HG03175 (cell line): Measurements from ENCODE around the gene SORCS2.

Experiments used
- ATAC-seq: cut with Tn5 transposase; IDR thresholded peaks from one replicate; pipeline ENCODE4 v1.9.1; 2021; ENCODE audit warnings: mild to moderate bottlenecking, moderate library complexity; ENCODE audit not compliant: unreplicated experiment

SORCS2 gene

DNA sequence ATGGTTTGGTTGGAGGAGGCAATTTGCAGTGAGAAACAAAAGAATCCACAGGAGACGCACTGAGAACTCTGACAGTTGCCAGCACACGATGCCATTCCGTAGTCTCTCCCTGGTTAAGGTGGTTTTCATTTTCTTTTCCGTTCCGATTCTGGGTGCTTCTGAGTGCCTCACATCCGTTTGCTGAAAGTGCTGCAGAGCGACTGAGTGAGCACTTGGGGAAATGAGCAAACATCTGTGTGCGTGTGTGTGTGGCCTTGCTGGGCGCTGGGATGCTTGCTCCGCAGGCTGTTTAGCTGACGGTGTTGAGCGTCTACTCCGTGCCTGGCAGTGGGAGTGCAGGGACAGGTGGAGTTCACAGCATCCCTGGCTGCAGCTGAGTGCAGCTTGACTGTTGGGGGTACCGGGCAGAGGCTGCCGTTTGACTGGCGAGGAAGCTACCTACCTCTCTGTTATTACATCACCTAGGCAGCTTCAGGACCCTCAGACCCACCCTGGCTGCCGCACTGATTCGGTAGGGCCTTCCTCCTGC, 49.3 kb downstream of the SORCS2 start:
- no peak for ATAC-seq

DNA sequence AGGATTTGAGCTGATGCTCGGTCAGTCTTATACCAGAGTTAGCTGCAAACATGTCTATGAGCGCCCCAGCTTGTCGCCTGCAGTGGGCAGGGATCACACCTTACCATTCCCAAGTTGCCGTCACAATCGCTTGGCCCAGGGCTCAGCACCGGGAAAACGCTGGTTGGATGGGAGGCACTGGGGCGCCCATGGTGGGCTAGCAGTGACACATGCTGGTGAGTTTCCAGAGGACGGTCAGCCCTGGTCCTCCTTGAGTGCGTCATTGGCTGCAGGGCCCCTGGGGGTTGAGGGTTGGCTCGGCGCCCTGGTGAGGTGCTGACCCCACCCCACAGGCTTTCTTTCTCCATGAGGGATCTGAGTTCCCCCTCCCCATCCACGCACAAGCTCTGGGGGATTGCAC, 50.4 kb downstream of the SORCS2 start:
- ATAC-seq, result no peak

- no peak for ATAC-seq
Observed at GRCh38 chr4:7243609-7244330, 51.4 kb downstream of the SORCS2 start.

DNA sequence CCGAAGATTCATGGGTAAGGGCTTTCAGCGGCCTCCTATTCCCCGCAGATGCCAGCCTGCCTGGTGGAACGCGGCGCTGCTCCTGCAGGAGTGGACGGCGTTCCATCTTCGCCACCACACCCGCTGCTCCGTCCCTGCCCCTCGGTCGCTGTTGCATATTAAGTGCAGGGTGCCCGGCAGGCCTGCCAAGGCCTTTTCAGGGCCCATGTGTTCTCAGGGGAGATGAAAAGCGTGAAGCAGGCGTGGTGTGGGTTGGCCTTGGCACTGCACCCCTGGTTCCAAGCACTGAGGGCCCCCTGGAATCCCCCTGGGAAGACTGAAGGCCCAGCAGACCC, 52.0 kb downstream of the SORCS2 start:
- ATAC-seq, result no peak

DNA sequence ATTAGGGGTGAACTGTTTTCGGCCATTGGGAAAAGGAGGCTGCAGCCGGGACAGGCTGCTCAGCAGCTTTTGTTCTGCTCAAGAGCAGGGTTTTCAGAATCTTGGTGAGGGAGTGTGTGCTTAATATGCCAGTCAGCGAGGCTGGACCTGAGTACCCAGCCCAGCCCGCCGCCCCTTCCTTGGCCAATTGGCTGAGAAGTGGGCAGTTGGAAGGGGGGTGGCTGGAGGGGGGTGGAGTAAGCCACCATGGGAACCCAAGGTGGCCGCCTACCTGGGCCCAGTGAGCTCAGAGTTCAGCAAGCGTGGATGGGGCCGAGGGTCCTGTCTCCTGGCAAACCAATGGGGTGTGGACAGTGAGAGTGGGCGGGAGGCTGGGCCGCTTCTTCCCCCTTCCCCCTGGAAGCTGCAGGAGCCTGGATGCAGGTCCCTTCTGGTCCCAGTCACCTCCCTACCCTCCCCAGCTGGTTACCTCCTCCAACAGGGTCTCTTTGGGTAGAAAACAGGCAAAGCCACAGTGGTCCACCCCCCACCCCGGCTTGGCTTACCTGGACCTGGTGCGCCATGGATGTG, 52.5 kb downstream of the SORCS2 start:
- ATAC-seq, result no peak

DNA sequence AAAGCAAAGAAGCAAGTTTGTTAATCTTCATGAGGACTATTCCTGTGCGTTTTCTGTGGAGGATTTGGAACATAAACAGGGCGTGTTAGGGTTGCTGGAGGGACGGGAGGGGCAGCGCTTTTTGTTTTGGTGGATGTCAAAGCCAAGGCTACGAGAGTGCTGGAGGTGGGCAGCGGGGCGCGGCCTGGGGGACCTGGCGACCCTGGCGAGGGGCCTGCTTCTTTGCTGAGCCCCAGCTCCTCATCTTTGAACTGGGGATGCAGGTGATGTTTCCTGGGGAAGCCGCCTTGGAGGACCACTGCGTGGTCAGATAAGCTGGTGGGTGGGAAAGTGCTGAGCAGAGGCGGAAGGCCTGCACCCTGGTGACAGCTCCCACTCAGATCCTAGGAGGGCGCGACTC, 55.2 kb downstream of the SORCS2 start:
- no peak for ATAC-seq

GRCh38 chr4:7247946-7248345, 55.6 kb downstream of the SORCS2 start:
- no peak for ATAC-seq

- no peak for ATAC-seq
Observed at GRCh38 chr4:7248857-7249256, 56.5 kb downstream of the SORCS2 start.

GRCh38 chr4:7251321-7251720, 59.0 kb downstream of the SORCS2 start:
- no peak for ATAC-seq

DNA sequence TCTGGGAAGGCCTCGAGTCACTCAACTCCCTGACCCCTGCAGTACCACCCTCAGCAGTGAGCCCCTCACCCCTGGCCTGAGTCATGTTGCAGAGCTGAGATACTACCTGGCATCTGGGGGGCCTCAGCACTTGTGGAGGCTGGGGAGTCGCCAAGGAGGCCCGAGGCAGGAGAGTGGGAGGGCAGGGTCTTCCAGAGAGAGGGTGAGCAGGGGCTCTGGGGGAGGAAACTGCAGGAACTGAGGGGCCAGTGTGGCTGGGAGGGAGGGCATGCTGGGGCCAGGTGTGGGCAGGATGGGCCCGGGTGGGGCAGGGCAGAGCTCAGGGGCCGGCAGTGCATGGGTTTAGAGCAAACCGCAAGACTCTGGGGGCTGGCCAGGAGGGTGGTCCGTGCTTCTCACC, 59.7 kb downstream of the SORCS2 start:
- ATAC-seq, result no peak

- ATAC-seq, result no peak
Observed at GRCh38 chr4:7252510-7253340, 60.4 kb downstream of the SORCS2 start.

DNA sequence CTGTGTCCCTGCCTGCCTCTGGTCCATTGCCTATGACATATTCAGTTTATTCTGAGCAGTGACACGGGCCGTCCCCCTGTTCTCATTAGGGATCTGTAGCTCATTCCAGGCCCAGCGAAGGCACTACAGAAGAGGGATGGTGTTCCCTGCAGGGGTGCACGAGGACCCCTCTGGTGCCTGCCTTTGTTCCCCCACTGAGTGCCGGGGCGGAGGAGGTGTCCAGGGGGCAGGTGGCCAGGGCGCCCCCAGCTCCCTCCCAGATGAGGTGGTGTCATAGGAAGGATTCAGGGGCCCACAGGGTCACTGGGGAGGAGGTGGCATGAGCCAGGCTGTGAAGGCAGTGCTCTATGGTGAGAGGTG, 61.0 kb downstream of the SORCS2 start:
- no peak for ATAC-seq

DNA sequence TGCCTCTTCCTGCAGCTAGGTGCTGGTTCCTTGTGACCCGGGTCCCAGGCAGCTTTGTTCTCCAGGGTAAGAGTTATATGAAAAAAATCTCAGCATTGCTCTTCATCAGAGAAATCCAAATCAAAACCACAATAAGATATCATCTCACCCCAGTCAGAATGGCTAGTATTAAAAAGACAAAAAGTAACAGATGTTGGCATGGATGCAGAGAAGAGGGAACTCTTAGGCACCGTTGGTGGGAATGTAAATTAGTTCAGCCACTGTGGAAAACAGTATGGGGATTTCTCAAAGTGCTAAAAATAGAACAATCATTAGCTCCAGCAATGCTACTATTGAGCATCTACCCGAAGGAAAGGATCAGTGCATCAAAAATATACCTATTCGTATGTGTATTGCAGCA, 61.5 kb downstream of the SORCS2 start:
- no peak for ATAC-seq

- peak; percentile 92 for ATAC-seq
Observed at GRCh38 chr4:7254736-7255487, 62.6 kb downstream of the SORCS2 start.

- no peak for ATAC-seq
Observed at GRCh38 chr4:7255488-7255881, 63.1 kb downstream of the SORCS2 start.

GRCh38 chr4:7255996-7256395, 63.7 kb downstream of the SORCS2 start:
- ATAC-seq, result no peak

DNA sequence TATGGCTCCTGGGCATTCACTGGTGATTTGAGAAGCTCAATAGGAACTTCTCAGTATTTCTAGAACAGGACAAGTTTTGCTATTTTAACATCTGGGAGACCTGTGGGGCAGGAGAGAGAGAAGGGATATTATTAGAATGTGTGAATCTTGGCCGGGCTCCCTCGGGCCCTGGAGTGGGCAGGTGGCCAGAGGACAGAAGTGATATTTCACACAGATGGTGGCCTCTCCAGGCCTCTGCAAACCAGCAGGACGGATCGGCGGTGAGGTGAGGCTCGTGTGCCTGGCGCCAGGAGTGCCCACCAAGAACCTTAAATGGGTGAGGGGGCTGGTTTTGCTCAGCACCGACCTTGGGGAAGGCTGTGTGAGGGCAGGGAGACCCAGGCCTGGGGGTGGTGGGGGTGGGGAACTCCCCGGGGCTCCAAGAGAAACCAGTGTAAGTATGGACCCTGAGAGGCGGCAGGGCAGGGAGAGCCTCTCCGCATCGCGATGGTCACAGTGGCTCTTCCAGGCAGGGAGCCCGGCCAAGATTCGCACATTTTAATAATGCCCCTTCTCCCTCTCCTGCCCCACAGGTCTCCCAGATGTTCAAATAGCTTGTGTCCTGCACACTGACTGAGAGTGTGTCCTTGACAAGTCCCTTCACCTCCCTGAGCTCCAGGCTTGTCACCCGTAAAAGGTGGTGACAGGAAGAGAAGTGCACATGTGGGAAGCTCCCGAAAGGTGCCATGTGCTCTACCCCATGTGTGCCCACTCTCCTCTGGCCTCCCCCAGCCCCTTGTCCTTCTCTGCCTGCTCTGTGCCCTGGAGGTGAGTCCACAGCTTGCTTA, 64.9 kb downstream of the SORCS2 start:
- no peak for ATAC-seq

DNA sequence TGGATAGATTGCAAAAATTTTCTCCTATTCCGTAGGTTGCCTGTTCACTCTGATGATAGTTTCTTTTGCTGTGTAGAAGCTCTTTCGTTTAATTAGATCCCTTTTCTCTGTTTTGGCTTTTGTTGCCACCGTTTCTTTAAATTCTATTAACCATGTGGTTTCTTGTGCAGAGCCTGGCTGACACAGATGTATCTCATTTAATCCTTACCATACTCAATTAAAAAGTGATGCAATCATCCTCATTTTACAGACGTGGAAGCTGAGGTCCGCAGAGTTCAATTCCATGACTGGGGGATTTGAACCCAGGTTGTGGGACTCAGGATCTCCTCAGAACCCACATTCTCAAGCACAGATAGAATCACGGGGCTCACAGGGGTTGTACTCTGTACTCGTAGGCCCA, 66.7 kb downstream of the SORCS2 start:
- ATAC-seq, result no peak

DNA sequence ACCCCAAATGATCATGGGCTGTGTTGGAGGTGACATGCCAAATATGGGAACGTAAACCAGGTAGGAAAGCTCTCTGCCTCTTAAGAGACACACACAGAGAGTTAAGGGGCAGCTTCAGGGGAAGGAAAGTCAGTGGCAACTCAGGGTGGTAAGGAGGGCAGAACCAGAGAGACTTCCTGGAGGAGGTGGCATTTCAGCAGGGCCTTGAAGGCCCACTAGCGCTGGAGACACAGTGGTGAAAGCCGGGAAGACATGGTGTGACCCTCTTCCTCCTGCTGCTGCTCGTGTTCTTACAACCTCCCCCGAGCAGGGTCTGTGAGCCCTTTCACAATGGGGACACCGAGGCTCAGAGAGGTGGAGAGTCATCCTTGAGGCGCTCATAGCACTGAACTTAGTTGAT, 68.2 kb downstream of the SORCS2 start:
- no peak for ATAC-seq

GRCh38 chr4:7261087-7261486, 68.7 kb downstream of the SORCS2 start:
- ATAC-seq, result no peak
